ENCODE measurements around the gene EIF1AD.
"Not testable (repeated sequence)": the region's sequence is repeated elsewhere in the genome, so short reads cannot be mapped to it uniquely, and the experiment has no call there.

EIF1AD gene

GRCh38 chr11:65967329-65967934 is 34.5 kb downstream of the EIF1AD start:
- no peak for FAIRE-seq

- FAIRE-seq: no peak
Measured at GRCh38 chr11:65965986-65966762, 35.8 kb downstream of the EIF1AD start.

GRCh38 chr11:65964906-65965305 is 37.1 kb downstream of the EIF1AD start:
- no peak for FAIRE-seq

- no peak for FAIRE-seq
Measured at GRCh38 chr11:65962141-65962564, 39.8 kb downstream of the EIF1AD start.

GRCh38 chr11:65961267-65962140 is 40.5 kb downstream of the EIF1AD start, which contains the start of gene SART1:
Gene SART1 (plus strand): TSS chr11:65961734. CDS start chr11:65961781, 47 bp downstream.
- no peak for FAIRE-seq

- no peak for FAIRE-seq
Measured at GRCh38 chr11:65960824-65961266, 41.1 kb downstream of the EIF1AD start.

- FAIRE-seq: no peak
Measured at GRCh38 chr11:65958774-65959420, 43.1 kb downstream of the EIF1AD start.

GRCh38 chr11:65958291-65958690 is 43.7 kb downstream of the EIF1AD start:
- no peak for FAIRE-seq

GRCh38 chr11:65954771-65955170 is 47.2 kb downstream of the EIF1AD start:
- no peak for FAIRE-seq

- FAIRE-seq: no peak
Measured at GRCh38 chr11:65953471-65953870, 48.5 kb downstream of the EIF1AD start.

GRCh38 chr11:65952052-65952521 is 49.9 kb downstream of the EIF1AD start:
- no peak for FAIRE-seq

GRCh38 chr11:65951641-65952040 is 50.3 kb downstream of the EIF1AD start:
- not testable (repeated sequence) for FAIRE-seq

- not testable (repeated sequence) for FAIRE-seq
Measured at GRCh38 chr11:65950711-65951110, 51.2 kb downstream of the EIF1AD start.

- no peak for FAIRE-seq
Measured at GRCh38 chr11:65947603-65948125, 54.3 kb downstream of the EIF1AD start.

GRCh38 chr11:65947133-65947532 is 54.8 kb downstream of the EIF1AD start:
- no peak for FAIRE-seq

GRCh38 chr11:65946655-65947054 is 55.3 kb downstream of the EIF1AD start:
- FAIRE-seq: no peak
